Tibial artery (tissue), 4 donors: ENCODE data around the gene SMG7.
"Not testable (repeated sequence)": the region's sequence is repeated elsewhere in the genome, so short reads cannot be mapped to it uniquely, and the experiment has no call there.

Source experiments
- DNase-seq, 2 donors: peaks; one replicate each; pipeline ENCODE4 v3.0.0-alpha.2; 2019
- H3K27ac ChIP-seq, 2 donors: fragments of 200-600 bp; sonication (generic) in 1 of 2; 1 replicate in 1 of 2; 2 replicates in 1 of 2; pipeline ENCODE4 v1.5.1; 2018 to 2019; ENCODE audit warnings: mild to moderate bottlenecking in 1 of 2
- H3K27me3 ChIP-seq, 2 donors: fragments of 200-600 bp; sonication (generic) in 1 of 2; one replicate each; pipeline versions ENCODE4 v1.5.1 to v1.6.0; 2016 to 2019
- H3K36me3 ChIP-seq, 3 donors: fragments of 200-600 bp; sonication (generic) in 2 of 3; one replicate each; pipeline ENCODE4 v1.5.1; 2016 to 2019; ENCODE audit warnings: mild to moderate bottlenecking in 2 of 3
- H3K4me1 ChIP-seq, 4 donors: fragments of 200-600 bp; sonication (generic) in 2 of 4; 1 replicate in 3 of 4; 2 replicates in 1 of 4; pipeline ENCODE4 v1.5.1; 2016 to 2019
- H3K4me3 ChIP-seq, 2 donors: fragments of 200-600 bp; sonication (generic) in 1 of 2; 1 replicate in 1 of 2; 2 replicates in 1 of 2; pipeline ENCODE4 v1.5.1; 2018 to 2019; ENCODE audit warnings: mild to moderate bottlenecking in 2 of 2
- H3K9me3 ChIP-seq, 3 donors: fragments of 200-600 bp; sonication (generic) in 1 of 3; one replicate each; pipeline ENCODE4 v1.5.1; 2016 to 2019
- CTCF ChIP-seq, 2 experiments: fragments of 200-600 bp in 1 of 2; fragments of 450-650 bp in 1 of 2; IDR thresholded peaks; one replicate each; pipeline ENCODE4 v1.5.1; 2017 to 2019; ENCODE audit warnings: antibody characterized with exemption in 2 of 2, mild to moderate bottlenecking in 1 of 2, moderate library complexity in 1 of 2
- intact Hi-C: fragments of 100-400 bp; cut with DNase I; formaldehyde crosslinking; loops from one replicate; pipeline ENCODE4 v1.15.0; 2023; ENCODE audit warnings: low total_unique reads

Gene SMG7

GRCh38 chr1:183472488-183473216 is at the start of gene SMG7:
Gene SMG7 (plus strand): TSS chr1:183472499. CDS start chr1:183472621, 122 bp downstream.
- Histone ChIP-seq H3K27me3 (no peaks in the 10 kb centered on the region), H3K9me3 (no peaks in the 10 kb centered on the region), H3K4me1 (peaks cover 0 to 33% (median 11%) of the 10 kb centered on the region in 4 donors), H3K36me3 (no peaks in the 10 kb centered on the region), H3K4me3 (peak within 1 kb of the TSS; percentile 97 to 99), H3K27ac (peak within 1 kb of the TSS; percentile 90 to 94)
- no peak for TF ChIP-seq CTCF (IDR thresholded peaks at IDR 0.05)
- intact Hi-C loops = loop anchor here (5.0 kb wide), 1 partner anchor 165 kb away; the partner anchor contains the start of gene ARPC5
- DNase-seq = peak; percentile 35 to 76

- Histone ChIP-seq H3K9me3 (no peaks in the 10 kb centered on the region), H3K27ac (no peak overlapping the region), H3K4me1 (peaks cover 0 to under 1% (median under 1%) of the 10 kb centered on the region in 4 donors), H3K36me3 (no peaks in the 10 kb centered on the region), H3K27me3 (peaks cover 0 to 24% of the 10 kb centered on the region in 2 donors), H3K4me3 (no peak overlapping the region)
- no peak for TF ChIP-seq CTCF (IDR thresholded peaks at IDR 0.05)
- intact Hi-C loops = no loop called here
- no peak for DNase-seq
Observed at GRCh38 chr1:183423541-183423940, 48.8 kb upstream of the SMG7 start.

GRCh38 chr1:183424691-183425090 is 47.6 kb upstream of the SMG7 start:
- no peak for DNase-seq
- no peak overlapping the region for H3K27ac ChIP-seq
- H3K9me3 ChIP-seq = no peaks in the 10 kb centered on the region
- TF ChIP-seq CTCF (IDR thresholded peaks at IDR 0.05) = no peak
- intact Hi-C loops = no loop called here
- peaks cover 0 to 12% of the 10 kb centered on the region in 2 donors for H3K27me3 ChIP-seq
- no peaks in the 10 kb centered on the region for H3K36me3 ChIP-seq
- H3K4me3 ChIP-seq = no peak overlapping the region
- H3K4me1 ChIP-seq = no peaks in the 10 kb centered on the region

- not testable (repeated sequence) for H3K9me3 ChIP-seq, H3K36me3 ChIP-seq, H3K4me3 ChIP-seq, H3K27me3 ChIP-seq, H3K27ac ChIP-seq, DNase-seq, H3K4me1 ChIP-seq
- intact Hi-C loops = loop anchor here (1.0 kb wide), 1 partner anchor 8 kb away; no protein-coding TSS in a partner anchor
Observed at GRCh38 chr1:183427591-183427990, 44.7 kb upstream of the SMG7 start.

- H3K4me1 ChIP-seq = no peaks in the 10 kb centered on the region
- no peaks in the 10 kb centered on the region for H3K36me3 ChIP-seq
- no peak for DNase-seq
- no peak overlapping the region for H3K27ac ChIP-seq
- H3K4me3 ChIP-seq = no peak overlapping the region
- H3K9me3 ChIP-seq = no peaks in the 10 kb centered on the region
- intact Hi-C loops = no loop called here
- no peak for TF ChIP-seq CTCF (IDR thresholded peaks at IDR 0.05)
- H3K27me3 ChIP-seq = peaks cover 0 to 3% of the 10 kb centered on the region in 2 donors
Observed at GRCh38 chr1:183431840-183432547, 40.3 kb upstream of the SMG7 start.

GRCh38 chr1:183432548-183432875 is 39.8 kb upstream of the SMG7 start:
- Histone ChIP-seq H3K27me3 (peaks cover 0 to 3% of the 10 kb centered on the region in 2 donors), H3K4me1 (no peaks in the 10 kb centered on the region), H3K27ac (no peak overlapping the region), H3K36me3 (no peaks in the 10 kb centered on the region), H3K9me3 (no peaks in the 10 kb centered on the region), H3K4me3 (no peak overlapping the region)
- no peak for TF ChIP-seq CTCF (IDR thresholded peaks at IDR 0.05)
- DNase-seq = no peak
- intact Hi-C loops = no loop called here
